ENCODE results near the gene ZNF346.

The ZNF346 gene

GRCh38 chr5:177067503-177067902 is 45.0 kb downstream of the ZNF346 start:
- Mint-ChIP-seq H3K36me3 (ENCODE audit: low read depth) (peaks cover 13% of the 10 kb centered on the region), H3K4me1 (peaks cover 8% of the 10 kb centered on the region), H3K27me3 (no peaks in the 10 kb centered on the region), H3K9me3 (no peaks in the 10 kb centered on the region), H3K4me3 (no peak overlapping the region), H3K27ac (no peak overlapping the region)
- no peak for DNase-seq
- ATAC-seq = no peak

- peaks cover 10% of the 10 kb centered on the region for H3K36me3 Mint-ChIP-seq (ENCODE audit: low read depth)
- H3K27me3 Mint-ChIP-seq = no peaks in the 10 kb centered on the region
- peak overlapping the region; percentile 3 for H3K4me3 Mint-ChIP-seq
- DNase-seq (no peak), ATAC-seq (no peak)
- H3K4me1 Mint-ChIP-seq = peaks cover 8% of the 10 kb centered on the region
- no peak overlapping the region for H3K27ac Mint-ChIP-seq
- H3K9me3 Mint-ChIP-seq = no peaks in the 10 kb centered on the region
These were observed 48.2 kb downstream of the ZNF346 start for GRCh38 chr5:177070536-177071191.

- Mint-ChIP-seq H3K27ac (no peak overlapping the region), H3K36me3 (ENCODE audit: low read depth) (peaks cover 11% of the 10 kb centered on the region)
- peak; percentile 76 for ATAC-seq
These were observed 49.3 kb downstream of the ZNF346 start for GRCh38 chr5:177071666-177072385.

GRCh38 chr5:177077335-177077734 is 54.8 kb downstream of the ZNF346 start:
- no peak overlapping the region for H3K27ac Mint-ChIP-seq
- H3K9me3 Mint-ChIP-seq = no peaks in the 10 kb centered on the region
- ATAC-seq (no peak), DNase-seq (no peak)
- H3K27me3 Mint-ChIP-seq = no peaks in the 10 kb centered on the region
- H3K4me3 Mint-ChIP-seq = no peak overlapping the region
- no peaks in the 10 kb centered on the region for H3K4me1 Mint-ChIP-seq
- H3K36me3 Mint-ChIP-seq (ENCODE audit: low read depth) = peaks cover 8% of the 10 kb centered on the region

More at GRCh38 chr5:177071666-177072385, 49.3 kb downstream of the ZNF346 start:
- Mint-ChIP-seq H3K9me3 (no peaks in the 10 kb centered on the region), H3K27me3 (no peaks in the 10 kb centered on the region), H3K4me3 (no peak overlapping the region), H3K4me1 (peaks cover 8% of the 10 kb centered on the region)
- DNase-seq = peak; percentile 73

GRCh38 chr5:177079606-177080005 is 57.1 kb downstream of the ZNF346 start:
- no peaks in the 10 kb centered on the region for H3K4me1 Mint-ChIP-seq
- peaks cover 2% of the 10 kb centered on the region for H3K36me3 Mint-ChIP-seq (ENCODE audit: low read depth)
- no peaks in the 10 kb centered on the region for H3K9me3 Mint-ChIP-seq
- H3K27me3 Mint-ChIP-seq = no peaks in the 10 kb centered on the region
- H3K27ac Mint-ChIP-seq = no peak overlapping the region
- H3K4me3 Mint-ChIP-seq = no peak overlapping the region
- ATAC-seq = no peak
- no peak for DNase-seq

GRCh38 chr5:177080265-177080664 is 57.8 kb downstream of the ZNF346 start:
- no peak for DNase-seq
- H3K4me3 Mint-ChIP-seq = no peak overlapping the region
- no peaks in the 10 kb centered on the region for H3K9me3 Mint-ChIP-seq
- no peaks in the 10 kb centered on the region for H3K4me1 Mint-ChIP-seq
- no peak overlapping the region for H3K27ac Mint-ChIP-seq
- peaks cover 2% of the 10 kb centered on the region for H3K36me3 Mint-ChIP-seq (ENCODE audit: low read depth)
- no peak for ATAC-seq
- no peaks in the 10 kb centered on the region for H3K27me3 Mint-ChIP-seq

- Mint-ChIP-seq H3K4me3 (no peak overlapping the region), H3K9me3 (no peaks in the 10 kb centered on the region), H3K27ac (no peak overlapping the region), H3K4me1 (peaks cover 2% of the 10 kb centered on the region), H3K27me3 (no peaks in the 10 kb centered on the region), H3K36me3 (ENCODE audit: low read depth) (no peaks in the 10 kb centered on the region)
- no peak for ATAC-seq
- DNase-seq = no peak
These were observed 59.4 kb downstream of the ZNF346 start for GRCh38 chr5:177081859-177082258.

GRCh38 chr5:177083357-177083756 is 60.9 kb downstream of the ZNF346 start:
- Mint-ChIP-seq H3K36me3 (ENCODE audit: low read depth) (no peaks in the 10 kb centered on the region), H3K4me1 (peaks cover 4% of the 10 kb centered on the region), H3K27ac (no peak overlapping the region), H3K9me3 (no peaks in the 10 kb centered on the region), H3K27me3 (peaks cover 6% of the 10 kb centered on the region), H3K4me3 (no peak overlapping the region)
- ATAC-seq = no peak
- no peak for DNase-seq

GRCh38 chr5:177084175-177084574 is 61.7 kb downstream of the ZNF346 start:
- peaks cover 6% of the 10 kb centered on the region for H3K27me3 Mint-ChIP-seq
- H3K27ac Mint-ChIP-seq = no peak overlapping the region
- no peaks in the 10 kb centered on the region for H3K36me3 Mint-ChIP-seq (ENCODE audit: low read depth)
- H3K4me3 Mint-ChIP-seq = no peak overlapping the region
- ATAC-seq (no peak), DNase-seq (no peak)
- H3K9me3 Mint-ChIP-seq = no peaks in the 10 kb centered on the region
- peaks cover 4% of the 10 kb centered on the region for H3K4me1 Mint-ChIP-seq

GRCh38 chr5:177085985-177086653 is 63.6 kb downstream of the ZNF346 start:
- Mint-ChIP-seq H3K36me3 (ENCODE audit: low read depth) (no peaks in the 10 kb centered on the region), H3K27me3 (peaks cover 10% of the 10 kb centered on the region), H3K27ac (no peak overlapping the region), H3K4me3 (peak overlapping the region; percentile 44), H3K9me3 (no peaks in the 10 kb centered on the region), H3K4me1 (peaks cover 4% of the 10 kb centered on the region)
- ATAC-seq = no peak
- no peak for DNase-seq

GRCh38 chr5:177086654-177087397 is 64.3 kb downstream of the ZNF346 start, which contains the start of gene FGFR4:
FGFR4 (plus strand) TSS chr5:177086915; CDS start chr5:177089603, 2,688 bp downstream.
- DNase-seq (peak; percentile 61), ATAC-seq (peak; percentile 75)
- Mint-ChIP-seq H3K4me3 (peak within 1 kb of the TSS; percentile 44), H3K9me3 (no peaks in the 10 kb centered on the region), H3K27ac (no peak within 1 kb of the TSS), H3K36me3 (ENCODE audit: low read depth) (no peaks in the 10 kb centered on the region), H3K27me3 (peaks cover 10% of the 10 kb centered on the region), H3K4me1 (peaks cover 4% of the 10 kb centered on the region)

- ATAC-seq (no peak), DNase-seq (no peak)
- Mint-ChIP-seq H3K9me3 (no peaks in the 10 kb centered on the region), H3K27ac (no peak overlapping the region), H3K27me3 (peaks cover 10% of the 10 kb centered on the region), H3K4me3 (no peak overlapping the region), H3K36me3 (ENCODE audit: low read depth) (no peaks in the 10 kb centered on the region), H3K4me1 (peaks cover 4% of the 10 kb centered on the region)
These were observed 65.0 kb downstream of the ZNF346 start for GRCh38 chr5:177087398-177088005.

GRCh38 chr5:177089127-177089526 is 66.6 kb downstream of the ZNF346 start:
- Mint-ChIP-seq H3K4me1 (peaks cover 4% of the 10 kb centered on the region), H3K27ac (no peak overlapping the region), H3K27me3 (peaks cover 10% of the 10 kb centered on the region), H3K9me3 (no peaks in the 10 kb centered on the region), H3K4me3 (no peak overlapping the region), H3K36me3 (ENCODE audit: low read depth) (no peaks in the 10 kb centered on the region)
- ATAC-seq (no peak), DNase-seq (no peak)
